ENCODE measurements around the gene LLGL1. TPM values are rescaled to one million over a fixed set of nuclear protein-coding genes. Genes with fewer than 3 reads are reported as not detected.

The LLGL1 gene
- polyA plus RNA-seq, 1 donor: 16.1 TPM

- Histone ChIP-seq H3K27ac (ENCODE audit: low read length) (no peak overlapping the region), H3K36me3 (ENCODE audit: control insufficient read depth, insufficient read depth, low read length) (peaks cover 30% of the 10 kb centered on the region), H3K9me3 (ENCODE audit: control insufficient read depth, low read depth, low read length) (no peaks in the 10 kb centered on the region), H3K4me3 (ENCODE audit: low read length) (no peak overlapping the region), H3K27me3 (ENCODE audit: control insufficient read depth, insufficient read depth, low read length) (no peaks in the 10 kb centered on the region), H3K4me1 (ENCODE audit: control insufficient read depth, insufficient read depth, low read length) (no peaks in the 10 kb centered on the region)
- no peak for DNase-seq
- no CpG with 5 or more reads among the region's 14 CpGs for WGBS (ENCODE audit: insufficient coverage, low lambda C conversion rate)
These were observed 42.7 kb downstream of the LLGL1 start for GRCh38 chr17:18267927-18268711.

- H3K27me3 ChIP-seq (ENCODE audit: control insufficient read depth, insufficient read depth, low read length): no peaks in the 10 kb centered on the region
- H3K4me1 ChIP-seq (ENCODE audit: control insufficient read depth, insufficient read depth, low read length): no peaks in the 10 kb centered on the region
- peaks cover 25% of the 10 kb centered on the region for H3K36me3 ChIP-seq (ENCODE audit: control insufficient read depth, insufficient read depth, low read length)
- DNase-seq: no peak
- WGBS (ENCODE audit: insufficient coverage, low lambda C conversion rate): no CpG with 5 or more reads among the region's 14 CpGs
- H3K4me3 ChIP-seq (ENCODE audit: low read length): no peak overlapping the region
- H3K27ac ChIP-seq (ENCODE audit: low read length): no peak overlapping the region
- no peaks in the 10 kb centered on the region for H3K9me3 ChIP-seq (ENCODE audit: control insufficient read depth, low read depth, low read length)
These were observed 44.9 kb downstream of the LLGL1 start for GRCh38 chr17:18270046-18270931.

- Histone ChIP-seq H3K27ac (ENCODE audit: low read length) (no peak overlapping the region), H3K4me3 (ENCODE audit: low read length) (no peak overlapping the region), H3K27me3 (ENCODE audit: control insufficient read depth, insufficient read depth, low read length) (no peaks in the 10 kb centered on the region), H3K4me1 (ENCODE audit: control insufficient read depth, insufficient read depth, low read length) (no peaks in the 10 kb centered on the region), H3K36me3 (ENCODE audit: control insufficient read depth, insufficient read depth, low read length) (peaks cover 68% of the 10 kb centered on the region), H3K9me3 (ENCODE audit: control insufficient read depth, low read depth, low read length) (no peaks in the 10 kb centered on the region)
- no peak for DNase-seq
- WGBS (ENCODE audit: insufficient coverage, low lambda C conversion rate): no CpG with 5 or more reads among the region's 1 CpG
These were observed 51.6 kb downstream of the LLGL1 start for GRCh38 chr17:18277076-18277475.

GRCh38 chr17:18278867-18279266 lies 53.4 kb downstream of the LLGL1 start:
- DNase-seq: no peak
- 83% methylated on average over 2 of the region's 3 CpGs for WGBS (ENCODE audit: insufficient coverage, low lambda C conversion rate)
- Histone ChIP-seq H3K27me3 (ENCODE audit: control insufficient read depth, insufficient read depth, low read length) (no peaks in the 10 kb centered on the region), H3K36me3 (ENCODE audit: control insufficient read depth, insufficient read depth, low read length) (peaks cover 75% of the 10 kb centered on the region), H3K4me3 (ENCODE audit: low read length) (no peak overlapping the region), H3K27ac (ENCODE audit: low read length) (no peak overlapping the region), H3K9me3 (ENCODE audit: control insufficient read depth, low read depth, low read length) (no peaks in the 10 kb centered on the region), H3K4me1 (ENCODE audit: control insufficient read depth, insufficient read depth, low read length) (no peaks in the 10 kb centered on the region)

GRCh38 chr17:18280249-18280648 lies 54.8 kb downstream of the LLGL1 start:
- DNase-seq: no peak
- Histone ChIP-seq H3K36me3 (ENCODE audit: control insufficient read depth, insufficient read depth, low read length) (peaks cover 78% of the 10 kb centered on the region), H3K27ac (ENCODE audit: low read length) (no peak overlapping the region), H3K27me3 (ENCODE audit: control insufficient read depth, insufficient read depth, low read length) (no peaks in the 10 kb centered on the region), H3K4me1 (ENCODE audit: control insufficient read depth, insufficient read depth, low read length) (no peaks in the 10 kb centered on the region), H3K9me3 (ENCODE audit: control insufficient read depth, low read depth, low read length) (no peaks in the 10 kb centered on the region), H3K4me3 (ENCODE audit: low read length) (no peak overlapping the region)
- no CpG with 5 or more reads among the region's 4 CpGs for WGBS (ENCODE audit: insufficient coverage, low lambda C conversion rate)

- H3K36me3 ChIP-seq (ENCODE audit: control insufficient read depth, insufficient read depth, low read length): peaks cover 82% of the 10 kb centered on the region
- no CpG with 5 or more reads among the region's 5 CpGs for WGBS (ENCODE audit: insufficient coverage, low lambda C conversion rate)
- no peak for DNase-seq
These were observed 55.4 kb downstream of the LLGL1 start for GRCh38 chr17:18280766-18281371.

GRCh38 chr17:18281788-18282187 lies 56.4 kb downstream of the LLGL1 start:
- H3K27ac ChIP-seq (ENCODE audit: low read length): no peak overlapping the region
- H3K4me1 ChIP-seq (ENCODE audit: control insufficient read depth, insufficient read depth, low read length): no peaks in the 10 kb centered on the region
- peaks cover 79% of the 10 kb centered on the region for H3K36me3 ChIP-seq (ENCODE audit: control insufficient read depth, insufficient read depth, low read length)
- H3K9me3 ChIP-seq (ENCODE audit: control insufficient read depth, low read depth, low read length): no peaks in the 10 kb centered on the region
- H3K27me3 ChIP-seq (ENCODE audit: control insufficient read depth, insufficient read depth, low read length): no peaks in the 10 kb centered on the region
- H3K4me3 ChIP-seq (ENCODE audit: low read length): no peak overlapping the region
- no peak for DNase-seq
- WGBS (ENCODE audit: insufficient coverage, low lambda C conversion rate): no CpG with 5 or more reads among the region's 6 CpGs

More at GRCh38 chr17:18280766-18281371, 55.4 kb downstream of the LLGL1 start:
- H3K27ac ChIP-seq (ENCODE audit: low read length): no peak overlapping the region
- no peaks in the 10 kb centered on the region for H3K27me3 ChIP-seq (ENCODE audit: control insufficient read depth, insufficient read depth, low read length)
- H3K4me1 ChIP-seq (ENCODE audit: control insufficient read depth, insufficient read depth, low read length): no peaks in the 10 kb centered on the region
- H3K4me3 ChIP-seq (ENCODE audit: low read length): no peak overlapping the region
- H3K9me3 ChIP-seq (ENCODE audit: control insufficient read depth, low read depth, low read length): no peaks in the 10 kb centered on the region

- Histone ChIP-seq H3K27me3 (ENCODE audit: control insufficient read depth, insufficient read depth, low read length) (no peaks in the 10 kb centered on the region), H3K9me3 (ENCODE audit: control insufficient read depth, low read depth, low read length) (no peaks in the 10 kb centered on the region), H3K4me1 (ENCODE audit: control insufficient read depth, insufficient read depth, low read length) (no peaks in the 10 kb centered on the region), H3K27ac (ENCODE audit: low read length) (no peak overlapping the region), H3K36me3 (ENCODE audit: control insufficient read depth, insufficient read depth, low read length) (peaks cover 79% of the 10 kb centered on the region), H3K4me3 (ENCODE audit: low read length) (no peak overlapping the region)
- DNase-seq: no peak
- no CpG with 5 or more reads among the region's 11 CpGs for WGBS (ENCODE audit: insufficient coverage, low lambda C conversion rate)
These were observed 59.9 kb downstream of the LLGL1 start for GRCh38 chr17:18285296-18285695.

GRCh38 chr17:18291718-18292540 lies 66.5 kb downstream of the LLGL1 start:
- no peak overlapping the region for H3K27ac ChIP-seq (ENCODE audit: low read length)
- no peaks in the 10 kb centered on the region for H3K9me3 ChIP-seq (ENCODE audit: control insufficient read depth, low read depth, low read length)
- DNase-seq: no peak
- no peak overlapping the region for H3K4me3 ChIP-seq (ENCODE audit: low read length)
- H3K27me3 ChIP-seq (ENCODE audit: control insufficient read depth, insufficient read depth, low read length): no peaks in the 10 kb centered on the region
- no peaks in the 10 kb centered on the region for H3K4me1 ChIP-seq (ENCODE audit: control insufficient read depth, insufficient read depth, low read length)
- 57% methylated on average over 1 of the region's 15 CpGs for WGBS (ENCODE audit: insufficient coverage, low lambda C conversion rate)
- peaks cover 65% of the 10 kb centered on the region for H3K36me3 ChIP-seq (ENCODE audit: control insufficient read depth, insufficient read depth, low read length)

All from large intestine (tissue), 3 donors.